G401.6 (cell line): ENCODE results near the gene TNS3.
"Not testable (repeated sequence)": the region's sequence is repeated elsewhere in the genome, so short reads cannot be mapped to it uniquely, and the experiment has no call there.

Source experiments
- FAIRE-seq: peaks from 2 replicates; lab custom pipeline; 2012; peaks lifted over from hg19 to GRCh38; lab: Jason Lieb, UNC

The TNS3 gene

DNA sequence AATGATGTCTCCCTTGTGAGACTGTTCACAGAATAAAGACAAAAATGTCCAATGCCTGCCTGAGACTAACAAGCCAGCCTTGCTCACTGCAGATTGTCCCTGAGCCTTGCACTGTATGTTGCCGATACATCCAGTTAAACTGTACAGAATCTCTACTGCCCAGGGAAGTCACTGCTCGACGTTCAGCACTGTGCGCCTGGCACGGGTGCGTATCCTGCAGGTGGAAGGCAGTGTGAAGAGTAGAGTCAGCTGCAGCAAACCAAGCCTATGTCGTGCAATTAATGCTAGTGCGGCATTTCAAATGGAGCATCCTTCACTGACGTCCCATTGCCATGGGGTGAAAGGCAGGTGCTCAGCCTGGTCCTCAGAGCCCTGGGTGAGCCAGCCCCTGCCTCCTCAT, 132.9 kb downstream of the TNS3 start:
- no peak for FAIRE-seq

- FAIRE-seq, result no peak
These were observed 134.1 kb downstream of the TNS3 start for GRCh38 chr7:47447621-47448349.

DNA sequence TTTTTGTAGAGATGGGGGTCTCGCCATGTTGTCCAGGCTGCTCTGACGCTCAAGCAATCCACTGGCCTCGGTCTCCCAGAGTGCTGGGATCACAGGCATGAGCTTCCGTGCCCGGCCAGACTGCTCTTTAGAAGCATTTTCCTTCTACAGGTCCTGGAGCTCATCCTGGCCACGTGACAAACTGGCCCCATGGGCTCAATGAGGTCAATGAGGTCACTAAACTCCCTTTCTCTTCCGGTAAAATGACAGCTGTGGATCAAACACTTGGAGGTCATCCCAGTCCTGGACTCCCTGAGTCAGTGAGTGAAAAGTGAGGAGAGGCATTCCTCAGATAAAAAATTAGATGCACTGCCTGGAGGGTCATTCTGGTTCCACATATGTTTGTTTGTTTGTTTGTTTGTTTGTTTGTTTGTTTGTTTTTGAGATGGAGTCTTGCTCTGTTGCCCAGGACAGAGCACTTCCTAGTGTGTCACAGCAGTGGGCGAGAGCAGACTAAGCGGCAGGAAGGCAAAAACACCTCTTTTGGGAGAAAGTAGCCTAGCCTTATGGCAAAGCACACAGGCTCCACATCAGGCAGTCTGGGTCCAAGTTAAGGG, 134.9 kb downstream of the TNS3 start:
- FAIRE-seq, result no peak

DNA sequence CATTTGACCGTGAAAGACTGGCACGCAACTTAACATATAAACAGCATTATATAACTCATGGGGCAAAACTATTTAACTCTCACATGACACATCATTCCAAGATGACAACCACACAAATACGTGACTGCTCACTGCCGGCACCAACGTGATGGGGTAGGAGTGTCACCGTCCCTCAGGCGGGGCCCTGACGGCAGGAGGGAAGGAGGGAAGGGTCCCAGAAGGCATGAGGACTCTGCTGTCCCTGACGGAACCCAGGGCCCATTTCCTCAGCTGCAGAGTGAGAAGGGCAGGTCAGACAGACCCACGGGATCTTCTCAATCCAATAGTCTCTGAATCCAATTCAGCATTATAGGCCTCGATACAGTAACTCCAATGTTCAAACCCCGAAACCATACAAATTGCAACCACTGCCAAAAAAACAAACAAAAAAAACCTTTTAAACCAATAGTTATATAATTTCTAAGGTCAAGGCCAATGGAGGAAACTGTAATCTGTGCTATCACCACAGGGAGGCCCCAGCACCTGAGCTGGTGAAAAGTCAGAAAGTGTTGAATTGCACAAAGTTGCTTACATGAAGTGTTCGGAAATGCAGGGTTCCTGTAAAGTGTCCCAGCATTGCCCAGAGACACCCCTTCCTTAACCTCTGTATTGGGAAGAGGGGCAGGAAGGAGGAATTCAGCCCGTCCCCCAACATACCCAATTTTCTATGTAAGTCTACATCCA, 137.4 kb downstream of the TNS3 start:
- peak; percentile 19 for FAIRE-seq

DNA sequence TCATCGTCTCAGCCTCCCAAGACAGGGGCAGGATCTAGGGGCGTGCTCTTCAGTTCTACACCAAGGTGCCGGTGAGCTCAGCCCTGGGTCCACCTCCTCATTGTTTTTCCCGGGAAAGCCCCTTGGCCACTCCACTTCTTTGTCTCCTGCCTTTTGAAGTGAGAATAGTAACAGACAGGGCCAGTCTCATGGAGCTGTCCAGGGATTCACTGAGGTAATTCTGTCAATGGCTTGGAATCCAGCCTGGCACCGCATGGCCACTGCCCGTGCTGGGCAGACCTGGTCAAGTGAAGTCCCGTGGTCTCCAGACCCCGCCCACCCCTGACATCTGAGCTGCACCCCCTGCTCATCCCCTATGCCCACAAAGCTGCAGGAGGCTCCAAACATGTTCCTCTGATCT, 138.9 kb downstream of the TNS3 start:
- FAIRE-seq, result no peak

- FAIRE-seq, result no peak
These were observed 139.4 kb downstream of the TNS3 start for GRCh38 chr7:47442605-47442865.

DNA sequence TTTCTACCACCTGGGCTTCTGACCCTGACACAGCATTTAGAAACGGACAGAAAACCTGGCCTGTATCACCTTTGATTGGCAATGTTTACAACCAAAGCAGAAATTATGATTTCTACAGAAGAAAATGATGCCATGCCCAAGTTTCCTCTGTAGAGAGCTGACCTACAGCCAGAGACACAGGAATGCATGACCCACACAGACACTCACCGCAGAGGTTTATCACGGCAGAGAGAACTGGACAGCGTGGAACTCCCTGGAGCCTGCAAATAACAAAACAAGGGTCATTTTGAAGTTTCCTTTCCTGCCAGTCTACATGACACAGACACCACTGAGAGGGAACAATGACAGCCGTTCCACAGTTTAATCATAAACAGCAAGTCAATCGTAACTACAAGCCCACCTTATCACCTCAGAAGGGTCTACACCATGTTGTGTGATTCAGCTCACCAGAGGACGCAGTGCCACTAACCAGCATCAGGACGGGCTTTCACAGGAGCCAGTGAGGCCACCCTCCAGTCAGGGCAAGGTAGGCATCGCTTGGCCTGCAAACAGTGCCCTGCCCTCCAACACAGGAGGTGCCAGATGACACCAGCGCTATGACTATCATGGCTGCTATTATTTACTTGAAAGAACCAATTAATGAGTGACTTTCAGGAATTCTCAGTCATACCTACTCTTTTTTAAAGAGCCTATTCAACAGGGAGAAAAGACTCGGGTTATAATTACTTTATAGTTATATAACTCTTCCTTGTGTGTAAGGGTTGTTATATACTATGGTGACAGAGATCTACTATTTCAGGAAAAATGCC, 139.9 kb downstream of the TNS3 start:
- FAIRE-seq, result no peak

- FAIRE-seq, result not testable (repeated sequence)
These were observed 140.9 kb downstream of the TNS3 start for GRCh38 chr7:47441048-47441447.

DNA sequence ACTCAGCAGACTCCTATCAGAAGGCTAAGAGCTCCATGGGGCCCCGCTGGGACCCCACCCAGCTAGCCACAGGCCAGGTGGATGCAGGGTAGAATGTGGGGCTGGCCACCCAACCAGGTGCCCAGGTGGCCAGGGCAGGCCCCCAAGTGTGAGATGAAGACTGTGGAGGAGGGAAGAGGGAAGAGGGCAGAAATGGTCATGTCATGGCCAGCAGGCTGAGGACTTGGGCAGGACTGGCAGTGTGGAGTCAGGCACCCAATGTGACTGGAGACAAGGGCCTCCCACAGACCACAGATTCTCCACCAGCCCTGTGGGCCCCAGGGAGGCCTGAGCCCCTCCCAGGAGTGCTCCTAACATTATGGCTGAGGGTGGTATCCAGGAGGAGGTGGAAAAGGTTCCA, 141.6 kb downstream of the TNS3 start:
- no peak for FAIRE-seq

- no peak for FAIRE-seq
These were observed 142.7 kb downstream of the TNS3 start for GRCh38 chr7:47439181-47439667.

DNA sequence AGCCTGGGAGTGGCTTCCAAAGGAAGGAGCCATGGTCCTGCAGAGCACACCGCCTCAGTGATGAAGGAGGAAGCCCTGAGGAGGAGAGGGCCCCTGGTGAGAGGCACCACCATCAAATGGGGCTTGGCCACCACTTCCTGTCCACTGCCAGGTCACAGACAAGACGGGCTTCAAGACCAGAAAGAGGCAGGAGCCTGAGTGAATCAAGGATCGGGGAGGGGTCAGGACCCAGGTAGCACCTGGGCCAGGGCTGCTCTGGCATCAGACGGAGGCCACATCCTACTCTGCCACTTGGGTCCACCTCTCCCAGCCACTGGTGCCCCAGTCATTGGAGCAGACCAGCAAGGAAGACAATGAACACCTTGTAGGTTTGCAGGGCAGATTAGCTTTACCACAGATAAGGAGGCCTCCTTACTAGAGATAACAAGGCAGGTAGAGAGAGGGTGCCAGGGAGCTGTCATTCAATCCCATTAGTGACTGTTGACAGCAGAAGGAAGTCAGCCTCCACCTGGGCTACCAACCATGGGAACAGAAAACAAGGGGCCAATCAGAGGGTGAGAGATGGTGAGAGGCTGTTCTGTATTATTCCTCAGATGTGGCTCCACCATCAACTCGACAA, 143.4 kb downstream of the TNS3 start:
- FAIRE-seq, result no peak

GRCh38 chr7:47435889-47436312, 146.0 kb downstream of the TNS3 start:
- peak; percentile 48 for FAIRE-seq

DNA sequence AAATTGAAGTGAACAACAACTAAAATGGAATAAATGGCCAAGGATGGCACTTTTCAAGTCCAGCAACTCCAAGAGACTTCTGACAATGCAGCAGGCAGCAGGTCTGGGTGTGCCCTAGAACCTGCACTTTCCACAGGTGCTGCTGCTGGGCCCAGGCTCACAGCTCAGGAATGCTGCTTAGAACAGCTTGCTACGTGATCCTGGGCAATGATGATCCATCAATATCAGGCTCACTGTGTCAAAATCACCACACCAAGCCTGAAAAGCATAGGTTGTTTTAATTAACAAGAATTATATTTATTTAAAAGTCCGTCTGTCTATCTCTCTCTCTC, 148.4 kb downstream of the TNS3 start:
- no peak for FAIRE-seq

DNA sequence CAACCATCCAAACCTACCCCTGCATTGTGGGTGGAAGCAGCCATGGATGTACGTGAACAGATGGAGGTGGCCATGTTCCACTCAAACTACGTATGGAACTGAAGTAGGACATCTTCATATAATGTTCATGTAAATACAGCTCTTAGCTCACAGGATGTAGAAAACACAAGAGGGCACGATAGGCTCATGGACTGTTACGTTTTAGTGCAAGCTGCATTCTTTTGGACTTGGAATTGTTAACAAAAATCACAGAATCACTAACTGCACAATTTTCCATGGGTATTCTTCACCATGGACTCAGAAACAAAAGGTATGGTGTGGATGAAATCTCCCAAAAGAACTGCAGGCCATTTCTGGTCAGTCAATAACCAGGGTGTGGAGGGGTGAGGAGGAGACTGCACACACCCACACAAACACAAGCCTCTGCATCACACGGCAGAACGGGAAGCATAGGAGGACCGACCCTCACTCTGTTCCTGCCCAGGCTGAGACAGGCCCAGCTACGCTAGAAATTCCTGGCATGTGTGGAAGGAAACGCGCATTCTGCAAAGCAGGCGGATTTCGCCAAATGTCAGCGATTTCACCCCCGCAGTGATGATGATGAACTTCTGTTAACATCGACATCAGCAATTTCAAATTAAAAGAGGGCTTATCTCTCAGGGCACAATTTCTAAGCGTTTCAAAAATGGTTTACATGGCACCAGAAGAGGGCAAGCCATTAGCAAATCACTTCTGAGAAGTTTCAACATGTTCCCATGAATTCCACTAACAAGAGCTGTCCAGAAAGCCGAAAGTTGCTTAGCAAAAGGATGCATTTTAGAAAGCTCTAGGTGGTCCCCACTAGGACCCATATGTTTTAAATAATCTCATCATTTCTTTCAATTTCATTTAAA, 149.0 kb downstream of the TNS3 start:
- no peak for FAIRE-seq

- no peak for FAIRE-seq
These were observed 151.5 kb downstream of the TNS3 start for GRCh38 chr7:47430422-47430821.

DNA sequence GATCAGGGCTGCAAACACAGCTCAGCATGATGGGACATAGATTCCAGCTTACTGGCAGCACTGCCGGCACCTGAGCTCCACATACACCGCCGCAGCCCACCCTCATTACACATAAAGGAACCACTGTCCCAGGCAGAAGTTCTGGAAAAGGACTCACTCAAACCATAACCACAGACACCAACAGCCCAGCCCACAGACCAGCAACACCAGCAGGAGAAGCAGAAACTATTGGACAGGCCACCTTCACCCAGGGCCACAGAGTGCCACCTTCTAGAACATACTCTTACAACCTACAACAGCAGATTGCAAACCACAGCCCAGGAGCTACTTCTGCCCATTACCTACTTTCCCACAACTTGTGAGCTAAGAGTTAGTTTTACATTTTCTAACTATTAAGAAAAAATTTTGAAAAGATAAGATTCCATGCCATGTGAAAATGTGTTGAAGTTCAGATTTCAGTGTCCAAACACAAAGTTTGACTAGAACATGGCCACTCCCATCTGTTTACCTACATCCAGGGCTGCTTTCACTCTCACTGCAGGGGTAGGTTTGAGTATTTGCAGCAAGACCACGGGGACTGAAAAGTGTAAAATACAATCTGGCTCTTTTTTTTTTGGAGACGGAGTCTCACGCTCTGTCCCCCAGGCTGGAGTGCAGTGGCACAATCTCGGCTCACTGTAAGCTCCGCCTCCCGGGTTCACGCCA, 153.0 kb downstream of the TNS3 start:
- no peak for FAIRE-seq

GRCh38 chr7:47428052-47428767, 153.7 kb downstream of the TNS3 start:
- FAIRE-seq, result no peak

DNA sequence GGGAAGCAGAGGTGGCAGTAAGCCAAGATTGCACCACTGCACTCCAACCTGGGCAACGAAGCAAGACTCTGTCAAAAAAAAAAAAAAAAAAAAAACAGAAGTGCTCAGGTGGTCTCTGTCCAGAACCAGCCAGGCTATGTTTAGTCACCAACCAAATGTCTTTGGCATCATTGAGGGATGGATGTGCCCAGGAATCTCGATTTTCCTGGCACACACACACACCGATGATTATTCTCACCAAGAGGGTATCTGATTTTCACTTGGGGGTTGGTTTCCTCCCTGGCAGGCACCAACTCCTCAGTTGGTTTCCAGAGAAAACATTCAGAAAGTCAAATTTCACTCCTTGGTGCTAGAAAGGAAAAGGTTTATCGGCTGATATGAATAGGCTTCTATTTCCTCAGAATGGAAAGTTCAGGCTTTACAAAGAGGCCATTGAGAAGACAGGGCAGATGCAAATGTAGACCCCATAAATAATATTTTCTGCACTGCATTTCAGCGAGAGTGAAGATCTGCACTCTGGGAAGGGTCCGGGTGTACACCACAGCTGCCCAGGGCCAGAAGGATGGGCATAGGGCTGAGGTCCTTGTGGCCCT, 154.8 kb downstream of the TNS3 start:
- FAIRE-seq, result no peak

- no peak for FAIRE-seq
These were observed 157.4 kb downstream of the TNS3 start for GRCh38 chr7:47424523-47424922.

DNA sequence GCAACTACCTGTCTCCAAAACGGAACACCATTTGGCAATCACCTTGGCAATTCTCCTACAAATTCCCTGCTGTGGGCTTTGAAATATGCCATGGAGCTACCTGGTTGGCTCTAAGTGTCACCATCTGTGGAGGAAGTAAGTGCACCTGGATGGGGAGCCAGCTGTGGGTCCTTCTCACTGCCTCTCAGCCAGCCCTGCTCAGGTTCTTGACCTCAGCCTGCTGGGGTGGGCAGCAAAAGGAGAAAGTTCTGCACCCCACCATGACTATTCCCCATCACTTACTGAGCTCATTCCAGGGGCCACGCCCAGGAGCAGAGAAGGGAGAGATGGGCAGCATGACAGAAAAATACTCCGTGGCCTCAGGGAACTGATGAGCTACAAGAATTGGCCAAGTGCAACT, 158.7 kb downstream of the TNS3 start:
- no peak for FAIRE-seq
